ENCODE measurements around the gene HES6. TPM values are rescaled to one million over a fixed set of nuclear protein-coding genes. Genes with fewer than 3 reads are reported as not detected.

HES6 gene
- total RNA-seq, 1 donor from 2014 or later: 5.0 TPM

DNA sequence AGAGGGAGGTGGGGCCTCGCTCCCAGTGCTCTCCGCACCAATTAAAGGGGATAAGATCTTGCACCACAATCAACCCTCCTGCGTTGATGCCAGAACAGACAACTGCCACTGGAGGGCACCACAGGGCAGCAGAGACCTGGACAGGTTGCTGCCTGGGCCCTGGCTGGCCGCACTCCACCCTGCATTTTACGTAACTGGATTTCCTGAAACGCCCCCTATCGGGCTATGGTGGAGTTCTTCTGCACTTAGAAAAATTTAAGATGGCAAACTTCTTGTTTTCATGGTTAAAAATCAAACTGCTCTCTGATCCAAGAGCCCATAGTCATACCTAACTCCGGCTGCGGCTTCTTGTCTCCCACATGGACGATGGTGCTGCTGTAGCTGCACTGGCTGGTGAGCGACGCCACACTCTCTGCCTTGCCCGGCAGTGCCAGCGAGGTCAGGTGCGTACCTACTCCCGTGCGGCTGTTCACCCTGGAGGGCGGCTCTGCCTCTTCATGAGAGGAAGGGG lies 16.8 kb upstream of the HES6 start:
- peaks cover 8% of the 10 kb centered on the region for H3K27me3 Mint-ChIP-seq (ENCODE audit: unreplicated experiment)
- DNase-seq (ENCODE audit: low spot score): peak; percentile 92
- TF ChIP-seq, protein P1, sequence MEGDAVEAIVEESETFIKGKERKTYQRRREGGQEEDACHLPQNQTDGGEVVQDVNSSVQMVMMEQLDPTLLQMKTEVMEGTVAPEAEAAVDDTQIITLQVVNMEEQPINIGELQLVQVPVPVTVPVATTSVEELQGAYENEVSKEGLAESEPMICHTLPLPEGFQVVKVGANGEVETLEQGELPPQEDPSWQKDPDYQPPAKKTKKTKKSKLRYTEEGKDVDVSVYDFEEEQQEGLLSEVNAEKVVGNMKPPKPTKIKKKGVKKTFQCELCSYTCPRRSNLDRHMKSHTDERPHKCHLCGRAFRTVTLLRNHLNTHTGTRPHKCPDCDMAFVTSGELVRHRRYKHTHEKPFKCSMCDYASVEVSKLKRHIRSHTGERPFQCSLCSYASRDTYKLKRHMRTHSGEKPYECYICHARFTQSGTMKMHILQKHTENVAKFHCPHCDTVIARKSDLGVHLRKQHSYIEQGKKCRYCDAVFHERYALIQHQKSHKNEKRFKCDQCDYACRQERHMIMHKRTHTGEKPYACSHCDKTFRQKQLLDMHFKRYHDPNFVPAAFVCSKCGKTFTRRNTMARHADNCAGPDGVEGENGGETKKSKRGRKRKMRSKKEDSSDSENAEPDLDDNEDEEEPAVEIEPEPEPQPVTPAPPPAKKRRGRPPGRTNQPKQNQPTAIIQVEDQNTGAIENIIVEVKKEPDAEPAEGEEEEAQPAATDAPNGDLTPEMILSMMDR (IDR thresholded peaks at IDR 0.05; ENCODE audit: unreplicated experiment): peak; percentile 90
- no peaks in the 10 kb centered on the region for H3K9me3 Mint-ChIP-seq (ENCODE audit: unreplicated experiment)
- H3K27ac Mint-ChIP-seq (ENCODE audit: unreplicated experiment): no peak overlapping the region
- peaks cover 4% of the 10 kb centered on the region for H3K36me3 Mint-ChIP-seq (ENCODE audit: low read depth, unreplicated experiment)
- no peak overlapping the region for H3K4me3 Mint-ChIP-seq (ENCODE audit: unreplicated experiment)
- H3K4me1 Mint-ChIP-seq (ENCODE audit: unreplicated experiment): peaks cover 2% of the 10 kb centered on the region

DNA sequence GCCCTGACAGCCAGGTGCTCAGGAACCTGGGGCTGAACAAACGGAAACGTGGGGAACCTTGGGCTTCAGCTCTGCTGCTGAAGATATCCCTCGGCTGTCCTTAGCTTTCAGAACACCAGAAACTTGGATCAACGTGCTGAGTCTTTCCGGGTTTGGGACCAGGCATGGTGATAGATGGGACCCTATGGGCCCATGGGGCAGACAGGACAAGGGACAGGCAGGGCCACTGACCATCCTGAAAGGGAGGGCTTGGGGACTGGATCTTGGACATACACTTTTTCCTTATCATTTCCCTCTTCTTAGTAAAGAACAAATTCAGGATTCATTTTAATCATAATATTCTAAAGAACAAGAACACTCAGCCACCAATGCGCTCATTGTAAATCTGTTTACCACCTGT lies 16.3 kb upstream of the HES6 start:
- Mint-ChIP-seq H3K9me3 (ENCODE audit: unreplicated experiment) (no peaks in the 10 kb centered on the region), H3K27me3 (ENCODE audit: unreplicated experiment) (peaks cover 5% of the 10 kb centered on the region), H3K27ac (ENCODE audit: unreplicated experiment) (no peak overlapping the region), H3K36me3 (ENCODE audit: low read depth, unreplicated experiment) (peaks cover 4% of the 10 kb centered on the region), H3K4me1 (ENCODE audit: unreplicated experiment) (peaks cover 2% of the 10 kb centered on the region), H3K4me3 (ENCODE audit: unreplicated experiment) (no peak overlapping the region)
- DNase-seq (ENCODE audit: low spot score): no peak
- TF ChIP-seq, protein P1 (IDR thresholded peaks at IDR 0.05; ENCODE audit: unreplicated experiment): no peak

DNA sequence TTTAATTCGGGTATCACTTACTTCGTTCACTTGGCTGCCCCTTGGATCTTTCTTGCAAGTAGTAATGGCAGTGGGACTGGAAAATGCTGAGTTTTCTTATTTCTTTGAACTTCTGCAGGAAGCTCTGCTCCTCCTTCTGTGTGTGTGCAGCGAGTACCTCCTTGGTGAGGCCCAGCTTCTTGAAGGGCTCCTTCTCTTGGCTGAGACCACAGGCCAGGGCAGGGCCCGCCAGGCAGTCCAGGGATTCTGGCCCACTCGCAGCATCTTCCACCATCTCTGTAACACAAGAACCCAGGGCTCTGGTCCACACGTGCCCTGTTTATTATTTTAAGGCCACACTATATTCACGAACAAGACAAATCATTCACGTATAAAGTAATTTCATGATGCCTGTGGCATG lies 15.8 kb upstream of the HES6 start:
- Mint-ChIP-seq H3K9me3 (ENCODE audit: unreplicated experiment) (no peaks in the 10 kb centered on the region), H3K27ac (ENCODE audit: unreplicated experiment) (no peak overlapping the region), H3K27me3 (ENCODE audit: unreplicated experiment) (peaks cover 5% of the 10 kb centered on the region), H3K4me1 (ENCODE audit: unreplicated experiment) (peaks cover 2% of the 10 kb centered on the region), H3K4me3 (ENCODE audit: unreplicated experiment) (no peak overlapping the region), H3K36me3 (ENCODE audit: low read depth, unreplicated experiment) (peaks cover 4% of the 10 kb centered on the region)
- TF ChIP-seq, protein P1 (IDR thresholded peaks at IDR 0.05; ENCODE audit: unreplicated experiment): no peak
- DNase-seq (ENCODE audit: low spot score): no peak

DNA sequence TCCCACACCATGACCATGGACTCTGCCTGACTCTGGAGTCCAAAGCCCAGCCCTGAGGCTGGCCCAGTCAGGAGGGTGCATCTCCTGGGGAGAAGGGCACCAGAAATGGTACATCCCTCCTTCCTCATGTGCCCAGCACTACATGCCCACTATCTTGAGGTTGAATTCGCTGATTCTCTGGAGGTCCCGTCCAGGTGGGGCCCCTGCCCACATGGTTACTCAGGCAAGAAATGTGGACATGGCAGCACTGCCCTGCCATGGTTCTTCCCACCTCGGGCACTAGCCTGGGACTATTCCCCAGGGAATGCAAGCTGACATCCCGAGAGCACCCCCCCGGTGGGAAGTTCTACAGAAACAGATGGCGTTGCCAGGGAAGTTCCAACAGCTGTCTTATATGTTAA lies 15.3 kb upstream of the HES6 start:
- Mint-ChIP-seq H3K9me3 (ENCODE audit: unreplicated experiment) (no peaks in the 10 kb centered on the region), H3K27ac (ENCODE audit: unreplicated experiment) (no peak overlapping the region), H3K27me3 (ENCODE audit: unreplicated experiment) (peaks cover 5% of the 10 kb centered on the region), H3K4me1 (ENCODE audit: unreplicated experiment) (no peaks in the 10 kb centered on the region), H3K36me3 (ENCODE audit: low read depth, unreplicated experiment) (peaks cover 4% of the 10 kb centered on the region), H3K4me3 (ENCODE audit: unreplicated experiment) (no peak overlapping the region)
- DNase-seq (ENCODE audit: low spot score): no peak
- TF ChIP-seq, protein P1 (IDR thresholded peaks at IDR 0.05; ENCODE audit: unreplicated experiment): no peak

DNA sequence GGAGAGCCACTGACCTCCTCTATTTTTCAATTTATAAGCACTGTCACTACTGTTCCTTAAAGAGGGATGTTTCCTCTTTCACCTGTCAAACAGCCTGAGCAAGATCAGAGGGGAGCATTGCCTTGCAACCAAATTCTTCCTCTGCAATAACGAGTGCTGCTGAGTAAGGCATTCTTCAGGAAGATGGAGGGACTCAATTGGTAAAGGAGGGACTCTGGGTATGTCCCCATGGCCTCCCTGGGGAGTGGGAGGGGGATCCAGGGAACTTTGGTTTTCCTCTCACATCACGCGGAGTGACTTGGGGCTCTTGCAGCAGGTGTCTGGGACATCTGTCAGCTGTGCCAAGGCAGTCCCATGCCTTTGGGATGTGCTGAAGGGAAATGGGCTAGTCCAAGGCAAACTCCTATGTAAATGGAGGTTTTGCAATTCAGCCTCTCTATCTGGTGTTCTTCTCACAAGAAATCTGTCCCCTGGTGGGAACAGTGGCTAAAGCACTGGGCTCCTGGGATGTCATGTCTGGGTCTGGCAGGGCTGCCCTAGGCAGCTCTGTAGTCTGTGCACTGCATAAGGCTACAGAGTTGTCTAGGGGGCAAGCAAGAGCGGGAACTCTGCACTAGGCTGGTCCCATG lies 14.4 kb upstream of the HES6 start:
- H3K27me3 Mint-ChIP-seq (ENCODE audit: unreplicated experiment): peaks cover 4% of the 10 kb centered on the region
- no peak for DNase-seq (ENCODE audit: low spot score)

More for the DNA sequence above, 14.4 kb upstream of the HES6 start:
- Mint-ChIP-seq H3K27ac (ENCODE audit: unreplicated experiment) (no peak overlapping the region), H3K36me3 (ENCODE audit: low read depth, unreplicated experiment) (no peaks in the 10 kb centered on the region), H3K9me3 (ENCODE audit: unreplicated experiment) (no peaks in the 10 kb centered on the region), H3K4me3 (ENCODE audit: unreplicated experiment) (no peak overlapping the region), H3K4me1 (ENCODE audit: unreplicated experiment) (no peaks in the 10 kb centered on the region)
- TF ChIP-seq, protein P1 (IDR thresholded peaks at IDR 0.05; ENCODE audit: unreplicated experiment): no peak
